ENCODE results near the gene CLEC16A. TPM values are rescaled to one million over a fixed set of nuclear protein-coding genes. Genes with fewer than 3 reads are reported as not detected.

The CLEC16A gene
- total and polyA plus RNA-seq, 9 of the 15 experiments (the other 6 are each of a cell fraction or from before 2014, with no cell fraction given): 1.00 to 22.3 (median 10.0) TPM

GRCh38 chr16:11039726-11040125 is 95.4 kb downstream of the CLEC16A start:
- POLR2A ChIA-PET: interaction anchor here (2.9 kb wide), 1 partner anchor 12 kb away, joined by 8 read pairs; no protein-coding TSS in a partner anchor

More at GRCh38 chr16:11039726-11040125, 95.4 kb downstream of the CLEC16A start:
- TF ChIP-seq MXI1 (IDR thresholded peaks at IDR 0.05; ENCODE audit: low read depth, low read length) (no peak), ZNF551 (CRISPR knock-in tag; IDR thresholded peaks at IDR 0.05) (no peak), HNRNPL (IDR thresholded peaks at IDR 0.05; ENCODE audit: low read depth, low read length) (no peak), RFX5 (IDR thresholded peaks at IDR 0.05; ENCODE audit: low read depth, low read length) (no peak), KLF1 (tag; IDR thresholded peaks at IDR 0.05) (no peak), FOXJ2 (tag; IDR thresholded peaks at IDR 0.05) (no peak), POU5F1 (IDR thresholded peaks at IDR 0.05; ENCODE audit: borderline replicate concordance, low read depth, low read length, partially characterized antibody) (no peak), TCF3 (CRISPR knock-in tag; IDR thresholded peaks at IDR 0.05) (no peak), PTBP1 (IDR thresholded peaks at IDR 0.05; ENCODE audit: low read depth, low read length) (no peak)
- TF ChIP-seq, protein P1, sequence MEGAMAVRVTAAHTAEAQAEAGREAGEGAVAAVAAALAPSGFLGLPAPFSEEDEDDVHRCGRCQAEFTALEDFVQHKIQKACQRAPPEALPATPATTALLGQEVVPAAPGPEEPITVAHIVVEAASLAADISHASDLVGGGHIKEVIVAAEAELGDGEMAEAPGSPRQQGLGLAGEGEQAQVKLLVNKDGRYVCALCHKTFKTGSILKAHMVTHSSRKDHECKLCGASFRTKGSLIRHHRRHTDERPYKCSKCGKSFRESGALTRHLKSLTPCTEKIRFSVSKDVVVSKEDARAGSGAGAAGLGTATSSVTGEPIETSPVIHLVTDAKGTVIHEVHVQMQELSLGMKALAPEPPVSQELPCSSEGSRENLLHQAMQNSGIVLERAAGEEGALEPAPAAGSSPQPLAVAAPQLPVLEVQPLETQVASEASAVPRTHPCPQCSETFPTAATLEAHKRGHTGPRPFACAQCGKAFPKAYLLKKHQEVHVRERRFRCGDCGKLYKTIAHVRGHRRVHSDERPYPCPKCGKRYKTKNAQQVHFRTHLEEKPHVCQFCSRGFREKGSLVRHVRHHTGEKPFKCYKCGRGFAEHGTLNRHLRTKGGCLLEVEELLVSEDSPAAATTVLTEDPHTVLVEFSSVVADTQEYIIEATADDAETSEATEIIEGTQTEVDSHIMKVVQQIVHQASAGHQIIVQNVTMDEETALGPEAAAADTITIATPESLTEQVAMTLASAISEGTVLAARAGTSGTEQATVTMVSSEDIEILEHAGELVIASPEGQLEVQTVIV (CRISPR knock-in tag; IDR thresholded peaks at IDR 0.05; ENCODE audit: borderline replicate concordance): no peak
- TF ChIP-seq, protein P2, sequence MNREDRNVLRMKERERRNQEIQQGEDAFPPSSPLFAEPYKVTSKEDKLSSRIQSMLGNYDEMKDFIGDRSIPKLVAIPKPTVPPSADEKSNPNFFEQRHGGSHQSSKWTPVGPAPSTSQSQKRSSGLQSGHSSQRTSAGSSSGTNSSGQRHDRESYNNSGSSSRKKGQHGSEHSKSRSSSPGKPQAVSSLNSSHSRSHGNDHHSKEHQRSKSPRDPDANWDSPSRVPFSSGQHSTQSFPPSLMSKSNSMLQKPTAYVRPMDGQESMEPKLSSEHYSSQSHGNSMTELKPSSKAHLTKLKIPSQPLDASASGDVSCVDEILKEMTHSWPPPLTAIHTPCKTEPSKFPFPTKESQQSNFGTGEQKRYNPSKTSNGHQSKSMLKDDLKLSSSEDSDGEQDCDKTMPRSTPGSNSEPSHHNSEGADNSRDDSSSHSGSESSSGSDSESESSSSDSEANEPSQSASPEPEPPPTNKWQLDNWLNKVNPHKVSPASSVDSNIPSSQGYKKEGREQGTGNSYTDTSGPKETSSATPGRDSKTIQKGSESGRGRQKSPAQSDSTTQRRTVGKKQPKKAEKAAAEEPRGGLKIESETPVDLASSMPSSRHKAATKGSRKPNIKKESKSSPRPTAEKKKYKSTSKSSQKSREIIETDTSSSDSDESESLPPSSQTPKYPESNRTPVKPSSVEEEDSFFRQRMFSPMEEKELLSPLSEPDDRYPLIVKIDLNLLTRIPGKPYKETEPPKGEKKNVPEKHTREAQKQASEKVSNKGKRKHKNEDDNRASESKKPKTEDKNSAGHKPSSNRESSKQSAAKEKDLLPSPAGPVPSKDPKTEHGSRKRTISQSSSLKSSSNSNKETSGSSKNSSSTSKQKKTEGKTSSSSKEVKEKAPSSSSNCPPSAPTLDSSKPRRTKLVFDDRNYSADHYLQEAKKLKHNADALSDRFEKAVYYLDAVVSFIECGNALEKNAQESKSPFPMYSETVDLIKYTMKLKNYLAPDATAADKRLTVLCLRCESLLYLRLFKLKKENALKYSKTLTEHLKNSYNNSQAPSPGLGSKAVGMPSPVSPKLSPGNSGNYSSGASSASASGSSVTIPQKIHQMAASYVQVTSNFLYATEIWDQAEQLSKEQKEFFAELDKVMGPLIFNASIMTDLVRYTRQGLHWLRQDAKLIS (CRISPR knock-in tag; IDR thresholded peaks at IDR 0.05): no peak
- no peaks in the 10 kb centered on the region for H3K9me1 ChIP-seq (ENCODE audit: control insufficient read depth, insufficient read depth, low read length)
- no TSS peak for BruUV-seq (replicated peaks)
- H3K79me2 ChIP-seq (ENCODE audit: control insufficient read depth, insufficient read depth, low read length): no peaks in the 10 kb centered on the region
- ATAC-seq: no peak
- H3K27ac ChIP-seq (ENCODE audit: extremely low read depth, low read depth, low read length): no peak overlapping the region
- no peaks in the 10 kb centered on the region for H4K20me1 ChIP-seq (replicated peaks; ENCODE audit: control insufficient read depth, insufficient read depth, low read length)
- H3K4me3 ChIP-seq: no peak overlapping the region
- no peak overlapping the region for H3K4me2 ChIP-seq (ENCODE audit: insufficient read depth, low read length)
- intact Hi-C loops (cut with micrococcal nuclease): no loop called here
- no peak overlapping the region for H3K9ac ChIP-seq (ENCODE audit: insufficient read depth in 1 of 2, low read depth in 2 of 2, low read length in 2 of 2)
- in situ Hi-C loops (cut with MboI): no loop called here
- peaks cover 0 to 3% of the 10 kb centered on the region in 2 experiments; a peak in 3 of 5 replicates for H3K4me1 ChIP-seq (replicated peaks in 1 of 2; ENCODE audit: control insufficient read depth in 2 of 2, insufficient read depth in 2 of 2, low read length in 2 of 2)
- no peaks in the 10 kb centered on the region for H3K9me3 ChIP-seq (replicated peaks; ENCODE audit: control insufficient read depth, insufficient read depth, low read depth, low read length)
- H3K27me3 ChIP-seq (ENCODE audit: control insufficient read depth in 2 of 2, insufficient read depth in 2 of 2, low read length in 2 of 2): no peaks in the 10 kb centered on the region
- peaks cover 48% of the 10 kb centered on the region; the same call in 2 of the 3 replicates for H3K36me3 ChIP-seq (ENCODE audit: control insufficient read depth, insufficient read depth, low read length)
- 98% methylated on average over 8 of the region's 8 CpGs for WGBS (ENCODE audit: insufficient coverage, low coverage, missing lambda C conversion rate)
- CTCF ChIA-PET (ENCODE audit: low intra/inter-chr PET ratio): no interaction called here
- no peak for FAIRE-seq
- no peak for DNase-seq (ENCODE audit: extremely low read depth in 1 of 4, low spot score in 3 of 4)
- no peak overlapping the region for H2AFZ ChIP-seq (ENCODE audit: low read depth, low read length)

All from K562 (cell line).